Naive thymus-derived CD4-positive, alpha-beta T cell (primary cell): ENCODE data around the gene COPS3. TPM values are rescaled to one million over a fixed set of nuclear protein-coding genes. Genes with fewer than 3 reads are reported as not detected.
"Not testable (repeated sequence)": the region's sequence is repeated elsewhere in the genome, so short reads cannot be mapped to it uniquely, and the experiment has no call there.

Experiments
- ATAC-seq: fragments of 150-1000 bp; cut with Tn5 transposase; 2 replicates; pipeline ENCODE4 v1.10.0; 2021; ENCODE audit warnings: mild to moderate bottlenecking, moderate library complexity
- CTCF ChIA-PET: fragments of 350-600 bp; sonication (Branson Sonifier 250); formaldehyde crosslinking; loops from one replicate; lab custom pipeline; 2021; ENCODE audit warnings: antibody characterized with exemption; lab: Charles Lee
- POLR2A ChIA-PET: fragments of 350-600 bp; sonication (Branson Sonifier 250); formaldehyde crosslinking; loops from one replicate; lab custom pipeline; 2021; ENCODE audit warnings: antibody characterized with exemption, inconsistent platforms; lab: Charles Lee
- DNase-seq, 9 donors: peaks; one replicate each; pipeline versions ENCODE4 v3.0.0 to v3.0.0-alpha.2; 2020 to 2022; ENCODE audit warnings: mixed read lengths in 1 of 9
- H3K27ac ChIP-seq: one replicate; pipeline ENCODE4 v1.7.0; 2013; ENCODE audit warnings: mild to moderate bottlenecking, low read depth, low read length, moderate library complexity
- H3K27me3 ChIP-seq, 2 donors: one replicate each; pipeline ENCODE4 v1.7.0; 2013; ENCODE audit warnings: low read length in 2 of 2, mild to moderate bottlenecking in 2 of 2, moderate library complexity in 2 of 2; ENCODE audit not compliant: control insufficient read depth in 2 of 2, insufficient read depth in 2 of 2
- H3K36me3 ChIP-seq, 3 experiments: 1 replicate in 2 of 3; 2 replicates in 1 of 3; pipeline ENCODE4 v1.7.0; 2013; ENCODE audit warnings: low read length in 3 of 3, mild to moderate bottlenecking in 3 of 3, moderate library complexity in 1 of 3; ENCODE audit not compliant: insufficient read depth in 3 of 3, control insufficient read depth in 2 of 3
- H3K4me1 ChIP-seq, 2 donors: one replicate each; pipeline ENCODE4 v1.7.0; 2013; ENCODE audit warnings: low read length in 2 of 2, mild to moderate bottlenecking in 2 of 2, moderate library complexity in 1 of 2; ENCODE audit not compliant: control insufficient read depth in 2 of 2, insufficient read depth in 2 of 2
- H3K4me3 ChIP-seq: 2 replicates; pipeline ENCODE4 v1.7.0; 2013; ENCODE audit warnings: mild to moderate bottlenecking, low read length
- H3K9me3 ChIP-seq, 3 experiments: 1 replicate in 2 of 3; 2 replicates in 1 of 3; pipeline ENCODE4 v1.7.0; 2013; ENCODE audit warnings: low read length in 3 of 3; ENCODE audit not compliant: control insufficient read depth in 2 of 3
- H3K27ac Mint-ChIP-seq, 9 donors: one replicate each; pipeline ENCODE4 v1.8.0; 2020 to 2022; ENCODE audit warnings: mixed read lengths in 9 of 9, mild to moderate bottlenecking in 8 of 9, moderate library complexity in 5 of 9, inconsistent platforms in 2 of 9
- H3K27me3 Mint-ChIP-seq, 5 donors: one replicate each; pipeline ENCODE4 v1.8.0; 2021 to 2022; ENCODE audit warnings: mixed read lengths in 5 of 5, mild to moderate bottlenecking in 1 of 5
- H3K36me3 Mint-ChIP-seq, 5 donors: one replicate each; pipeline ENCODE4 v1.8.0; 2020 to 2022; ENCODE audit warnings: mixed read lengths in 5 of 5, mild to moderate bottlenecking in 3 of 5, inconsistent platforms in 1 of 5
- H3K4me1 Mint-ChIP-seq, 7 donors: one replicate each; pipeline ENCODE4 v1.8.0; 2020 to 2022; ENCODE audit warnings: mixed read lengths in 7 of 7, mild to moderate bottlenecking in 3 of 7, inconsistent platforms in 1 of 7
- H3K4me3 Mint-ChIP-seq, 10 donors: one replicate each; pipeline ENCODE4 v1.8.0; 2020 to 2022; ENCODE audit warnings: mild to moderate bottlenecking in 10 of 10, mixed read lengths in 10 of 10, moderate library complexity in 6 of 10, inconsistent platforms in 2 of 10
- H3K9me3 Mint-ChIP-seq, 11 donors: one replicate each; pipeline ENCODE4 v1.8.0; 2020 to 2022; ENCODE audit warnings: mixed read lengths in 11 of 11, mild to moderate bottlenecking in 4 of 11, inconsistent platforms in 1 of 11, moderate library complexity in 1 of 11
- intact Hi-C, 2 donors: fragments of 100-400 bp; cut with micrococcal nuclease; formaldehyde crosslinking; loops; one replicate each; pipeline ENCODE4 v1.15.1; 2023
- polyA plus RNA-seq, 2 donors: library from polyadenylated mRNA; unstranded; fragments of 300-500 nt; fragmentation: Illumina TruSeq; gene quantifications; one replicate each; pipeline ENCODE4 v1.2.3, GENCODE V29; 2021
- total RNA-seq, 6 experiments: library from RNA in 5 of 6; stranded (reverse) in 5 of 6; gene quantifications; 1 replicate in 5 of 6; 2 replicates in 1 of 6; pipeline ENCODE4 v1.2.3 and lab custom pipeline; 2021 to 2026

Gene COPS3
- total and polyA plus RNA-seq, 7 experiments from 2014 or later = 44.7 to 98.7 (median 76.5) TPM

DNA sequence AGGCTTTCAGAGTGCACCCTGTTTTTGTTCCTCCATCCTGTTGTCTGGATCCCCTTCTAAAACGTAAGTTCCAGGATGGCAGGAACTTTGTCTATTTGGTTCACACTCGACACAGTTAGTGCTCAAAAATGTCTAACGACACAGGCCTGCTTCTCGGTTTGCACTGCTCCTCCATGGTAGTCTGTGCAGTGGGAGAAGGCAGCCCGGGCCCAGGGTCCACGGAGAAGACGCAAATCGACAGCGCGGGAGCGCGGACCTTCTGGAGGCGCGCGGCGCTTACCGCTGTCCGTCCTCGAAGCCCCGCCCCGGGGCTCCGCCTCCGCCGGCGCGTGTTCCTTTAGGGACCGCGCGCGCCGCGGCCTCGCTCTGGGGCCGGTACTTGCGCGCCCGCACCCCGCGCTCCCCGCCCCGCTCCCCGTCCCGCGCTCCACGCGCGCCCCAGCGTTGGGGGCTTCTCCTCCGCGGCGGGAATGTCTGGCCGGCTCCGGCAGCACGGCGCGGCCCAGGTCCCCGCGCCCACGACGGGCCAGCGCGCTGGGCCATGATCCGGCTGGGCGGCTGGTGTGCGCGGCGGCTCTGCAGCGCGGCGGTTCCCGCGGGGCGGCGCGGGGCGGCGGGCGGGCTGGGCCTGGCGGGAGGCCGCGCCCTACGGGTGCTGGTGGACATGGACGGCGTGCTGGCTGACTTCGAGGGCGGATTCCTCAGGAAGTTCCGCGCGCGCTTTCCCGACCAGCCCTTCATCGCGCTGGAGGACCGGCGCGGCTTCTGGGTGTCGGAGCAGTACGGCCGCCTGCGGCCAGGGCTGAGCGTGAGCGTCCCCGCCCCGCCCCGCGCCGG, 22.2 kb upstream of the COPS3 start, which contains the start of gene NT5M:
TSS of gene NT5M (plus strand) at position 364 of the 837 bp plus-strand sequence. CDS start at position 542, 178 bp downstream.
- ATAC-seq (peak; percentile 77), DNase-seq (peak; percentile 33 to 84 (median 56))
- intact Hi-C loops = loop anchor here (1.0 to 10.0 kb wide), 6 partner anchors 10 to 718 kb away; partner anchors contain the start of genes DRC3 (in 2 of the 2), TOM1L2 (in 2 of the 2) and COPS3 (in 1 of the 2)
- H3K36me3 ChIP-seq = no peaks in the 10 kb centered on the region
- H3K4me1 ChIP-seq = peaks cover 12 to 33% of the 10 kb centered on the region in 2 donors
- Mint-ChIP-seq H3K4me1 (peaks cover 16 to 49% (median 37%) of the 10 kb centered on the region in 7 donors), H3K9me3 (no peaks in the 10 kb centered on the region), H3K27ac (peak within 1 kb of the TSS; percentile 53 to 93 (median 84)), H3K4me3 (peak within 1 kb of the TSS; percentile 82 to 96 (median 90)), H3K36me3 (peaks cover 0 to 2% (median 0%) of the 10 kb centered on the region in 5 donors), H3K27me3 (no peaks in the 10 kb centered on the region)
- POLR2A ChIA-PET = interaction anchor here (0.6 to 1.6 kb wide), 4 partner anchors 15 to 66 kb away, joined by 3 to 7 read pairs (median 4); partner anchors contain the start of genes COPS3 and FLCN
- no peaks in the 10 kb centered on the region for H3K27me3 ChIP-seq
- CTCF ChIA-PET = no interaction called here
- no peaks in the 10 kb centered on the region for H3K9me3 ChIP-seq
- peak within 1 kb of the TSS; percentile 67 for H3K27ac ChIP-seq
- H3K4me3 ChIP-seq = peak within 1 kb of the TSS; percentile 58

DNA sequence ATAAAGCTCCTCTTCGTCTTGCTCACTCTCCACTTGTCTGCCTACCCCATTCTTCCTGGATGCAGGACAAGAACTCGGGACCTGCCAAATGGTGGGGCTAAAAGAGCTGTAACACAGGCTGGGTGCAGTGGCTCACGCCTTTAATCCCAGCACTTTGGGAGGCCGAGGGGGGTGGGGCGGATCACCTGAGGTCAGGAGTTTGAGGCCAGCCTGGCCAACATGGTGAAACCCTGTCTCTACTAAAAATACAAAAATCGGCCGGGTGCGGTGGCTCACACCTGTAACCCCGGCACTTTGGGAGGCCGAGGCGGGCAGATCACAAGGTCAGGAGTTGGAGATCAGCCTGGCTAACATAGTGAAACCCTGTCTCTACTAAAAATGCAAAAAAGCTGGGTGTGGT, 20.6 kb upstream of the COPS3 start:
- ChIA-PET POLR2A (interaction anchor here (0.8 kb wide), 1 partner anchor 21 kb away, joined by 3 read pairs; the partner anchor contains the start of gene COPS3), CTCF (interaction anchor here (1.1 kb wide), 1 partner anchor 158 kb away, joined by 3 read pairs; no protein-coding TSS in a partner anchor)
- DNase-seq, H3K27ac Mint-ChIP-seq, H3K27ac ChIP-seq, ATAC-seq, H3K27me3 Mint-ChIP-seq, H3K9me3 Mint-ChIP-seq, H3K9me3 ChIP-seq, H3K4me3 ChIP-seq, H3K36me3 Mint-ChIP-seq, H3K27me3 ChIP-seq, H3K36me3 ChIP-seq: not testable (repeated sequence)
- Mint-ChIP-seq H3K4me3 (peak overlapping the region in 3 of 10 donors; percentile 85 to 90 (median 88)), H3K4me1 (peaks cover 16 to 47% (median 36%) of the 10 kb centered on the region in 7 donors)
- intact Hi-C loops = loop anchor here (5.0 to 10.0 kb wide), 3 partner anchors 671 to 717 kb away; partner anchors contain the start of genes DRC3 (in 2 of the 2) and TOM1L2 (in 2 of the 2)
- H3K4me1 ChIP-seq = peaks cover 12 to 33% of the 10 kb centered on the region in 2 donors

DNA sequence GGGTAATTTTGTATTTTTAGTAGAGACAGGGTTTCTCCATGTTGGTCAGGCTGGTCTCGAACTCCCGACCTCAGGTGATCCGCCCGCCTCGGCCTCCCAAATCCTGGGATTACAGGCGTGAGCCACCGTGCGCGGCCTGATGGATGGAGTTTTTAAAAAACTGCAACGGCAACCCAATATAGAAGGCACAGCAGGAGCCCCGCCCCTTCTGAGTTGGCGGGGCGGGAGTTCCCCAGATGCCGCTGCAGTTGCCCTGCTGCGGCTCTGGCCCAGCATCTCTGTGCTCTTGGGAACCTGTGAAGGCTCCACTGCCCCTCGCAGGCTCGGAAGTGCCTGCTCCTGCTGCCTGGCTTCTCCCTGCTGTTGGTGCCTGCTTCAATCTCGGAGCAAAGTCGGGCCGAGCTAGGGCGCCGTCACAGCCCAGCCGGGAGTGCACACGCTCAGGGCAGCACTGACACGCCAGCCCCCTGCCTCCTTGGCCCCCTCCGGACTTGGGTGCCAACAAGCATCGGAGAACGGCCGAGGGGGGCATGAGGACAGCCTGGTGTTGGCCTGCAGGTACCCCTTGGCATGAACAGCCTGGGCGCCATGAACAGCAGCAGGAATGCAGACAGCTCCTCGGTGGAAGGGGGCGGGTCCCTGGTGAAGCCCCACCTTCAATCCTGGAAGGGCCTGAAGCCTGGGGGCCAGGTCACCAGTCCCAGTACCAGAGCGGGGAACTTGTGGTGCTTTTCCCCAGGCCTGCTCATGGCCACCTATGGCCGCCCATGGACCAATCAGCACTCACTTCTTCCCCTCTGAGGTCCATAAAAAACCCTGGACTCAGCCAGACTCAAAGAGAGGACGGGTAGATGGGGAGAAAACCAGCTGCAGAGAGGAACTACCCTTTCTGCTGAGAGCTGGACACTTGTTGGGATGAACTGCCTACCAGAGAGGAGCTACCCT, 19.9 kb upstream of the COPS3 start:
- Histone ChIP-seq H3K27ac (no peak overlapping the region), H3K4me3 (peak overlapping the region; percentile 27), H3K27me3 (no peaks in the 10 kb centered on the region), H3K4me1 (peaks cover 12 to 31% of the 10 kb centered on the region in 2 donors), H3K36me3 (no peaks in the 10 kb centered on the region), H3K9me3 (no peaks in the 10 kb centered on the region)
- ChIA-PET POLR2A (interaction anchor here (0.7 to 0.8 kb wide), 3 partner anchors 11 to 132 kb away, joined by 3 to 4 read pairs (median 3); partner anchors contain the start of gene COPS3), CTCF (interaction anchor here (0.9 to 1.2 kb wide), 2 partner anchors 12 to 20 kb away, joined by 3 to 4 read pairs; partner anchors contain the start of gene COPS3)
- H3K4me1 Mint-ChIP-seq = peaks cover 16 to 42% (median 34%) of the 10 kb centered on the region in 7 donors
- H3K36me3 Mint-ChIP-seq = no peaks in the 10 kb centered on the region
- H3K9me3 Mint-ChIP-seq = peaks cover 0 to 1% (median 0%) of the 10 kb centered on the region in 11 donors
- DNase-seq (peak in 8 of 9 donors; percentile 28 to 64 (median 37)), ATAC-seq (peak; percentile 68)
- no peaks in the 10 kb centered on the region for H3K27me3 Mint-ChIP-seq
- H3K27ac Mint-ChIP-seq = peak overlapping the region in 1 of 9 donors; percentile 23
- intact Hi-C loops = loop anchor here (5.0 to 10.0 kb wide), 3 partner anchors 671 to 716 kb away; partner anchors contain the start of genes DRC3 (in 2 of the 2) and TOM1L2 (in 2 of the 2)
- H3K4me3 Mint-ChIP-seq = peak overlapping the region; percentile 45 to 85 (median 66)

DNA sequence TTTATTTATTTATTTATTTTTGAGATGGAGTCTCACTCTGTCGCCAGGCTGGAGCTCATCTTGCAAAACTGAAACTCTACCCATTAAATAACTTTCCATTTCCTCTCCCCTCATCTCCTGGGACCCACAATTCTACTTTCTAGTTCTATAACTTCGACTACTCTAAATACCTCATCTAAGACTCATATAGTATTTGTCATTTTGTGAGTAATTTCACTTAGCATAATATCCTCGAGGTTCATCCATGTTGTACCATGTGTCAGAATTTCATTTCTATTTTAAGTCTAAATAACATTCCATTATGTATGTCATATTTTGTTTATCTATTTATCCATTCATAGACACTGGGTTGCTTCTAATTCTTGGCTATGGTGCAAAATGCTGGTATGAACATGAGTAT, 17.1 kb upstream of the COPS3 start:
- no peak for ATAC-seq
- no peak overlapping the region for H3K4me3 Mint-ChIP-seq
- H3K9me3 Mint-ChIP-seq = peaks cover 0 to 1% (median 0%) of the 10 kb centered on the region in 11 donors
- no peaks in the 10 kb centered on the region for H3K36me3 ChIP-seq
- intact Hi-C loops = no loop called here
- no peak overlapping the region for H3K27ac Mint-ChIP-seq
- CTCF ChIA-PET = no interaction called here
- peaks cover 0 to 8% of the 10 kb centered on the region in 2 donors for H3K4me1 ChIP-seq
- H3K27me3 ChIP-seq = no peaks in the 10 kb centered on the region
- DNase-seq = no peak
- peaks cover 0 to under 1% (median 0%) of the 10 kb centered on the region in 5 donors for H3K27me3 Mint-ChIP-seq
- no peak overlapping the region for H3K27ac ChIP-seq
- no peaks in the 10 kb centered on the region for H3K36me3 Mint-ChIP-seq
- H3K9me3 ChIP-seq = no peaks in the 10 kb centered on the region
- no peak overlapping the region for H3K4me3 ChIP-seq
- peaks cover 0 to 25% (median 13%) of the 10 kb centered on the region in 7 donors for H3K4me1 Mint-ChIP-seq
- POLR2A ChIA-PET = no interaction called here

DNA sequence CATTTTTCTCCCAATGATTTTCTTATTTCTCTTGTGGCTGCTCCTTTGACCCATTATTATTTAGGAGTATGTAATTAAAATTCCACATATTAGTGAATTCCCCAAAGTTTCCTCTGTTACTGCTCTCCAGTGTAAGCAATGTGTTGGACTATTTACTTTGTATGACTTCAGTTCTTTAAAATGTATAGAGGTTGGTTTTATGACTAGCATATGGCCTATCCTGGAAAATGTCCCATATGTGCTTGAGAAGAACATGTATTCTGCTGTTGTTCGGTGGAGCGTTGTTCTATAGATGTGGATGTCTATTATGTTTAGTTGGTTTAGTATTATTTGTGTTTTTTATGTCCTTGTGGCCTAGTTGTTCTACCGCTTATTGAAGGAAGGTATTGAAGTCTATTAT, 16.2 kb upstream of the COPS3 start:
- ATAC-seq (no peak), DNase-seq (no peak)
- H3K27me3 Mint-ChIP-seq = peaks cover 0 to 2% (median 0%) of the 10 kb centered on the region in 5 donors
- peaks cover 0 to 1% (median 0%) of the 10 kb centered on the region in 11 donors for H3K9me3 Mint-ChIP-seq
- Histone ChIP-seq H3K4me1 (peaks cover 0 to 4% of the 10 kb centered on the region in 2 donors), H3K27me3 (no peaks in the 10 kb centered on the region), H3K36me3 (no peaks in the 10 kb centered on the region), H3K27ac (no peak overlapping the region), H3K9me3 (no peaks in the 10 kb centered on the region), H3K4me3 (no peak overlapping the region)
- ChIA-PET POLR2A (no interaction called here), CTCF (no interaction called here)
- no peaks in the 10 kb centered on the region for H3K36me3 Mint-ChIP-seq
- H3K4me3 Mint-ChIP-seq = no peak overlapping the region
- H3K4me1 Mint-ChIP-seq = peaks cover 0 to 19% (median 7%) of the 10 kb centered on the region in 7 donors
- intact Hi-C loops = no loop called here
- H3K27ac Mint-ChIP-seq = no peak overlapping the region
